WERI-Rb-1 (cell line): ENCODE data around the gene JAG2.

Experiments used
- DNase-seq: peaks from one replicate; pipeline ENCODE4 v3.0.0-alpha.2; 2020
- H3K27ac ChIP-seq: fragments of 250-450 bp; sonication (Bioruptor Pico); 2 replicates; pipeline ENCODE4 v1.5.1; 2020; ENCODE audit warnings: mild to moderate bottlenecking, moderate library complexity
- H3K27me3 ChIP-seq: fragments of 250-450 bp; sonication (Bioruptor Pico); 2 replicates; pipeline ENCODE4 v1.5.1; 2021; ENCODE audit warnings: mild to moderate bottlenecking, low read depth, moderate library complexity; ENCODE audit not compliant: insufficient read depth, severe bottlenecking
- H3K36me3 ChIP-seq: fragments of 250-450 bp; sonication (Bioruptor Pico); 2 replicates; pipeline ENCODE4 v1.5.1; 2020; ENCODE audit warnings: mild to moderate bottlenecking, moderate library complexity
- H3K4me3 ChIP-seq: 2 replicates; pipeline ENCODE4 v1.5.1; 2011; ENCODE audit warnings: low read depth, mild to moderate bottlenecking, control low read depth, low read length
- H3K9me3 ChIP-seq: fragments of 250-450 bp; sonication (Bioruptor Pico); 2 replicates; pipeline ENCODE4 v1.5.1; 2021; ENCODE audit warnings: mild to moderate bottlenecking, moderate library complexity; ENCODE audit not compliant: severe bottlenecking
- CTCF ChIP-seq: IDR thresholded peaks from 2 replicates; pipeline ENCODE4 v1.5.1; 2011; ENCODE audit warnings: low read depth, mild to moderate bottlenecking, control low read depth, inconsistent platforms, low read length

The JAG2 gene

DNA sequence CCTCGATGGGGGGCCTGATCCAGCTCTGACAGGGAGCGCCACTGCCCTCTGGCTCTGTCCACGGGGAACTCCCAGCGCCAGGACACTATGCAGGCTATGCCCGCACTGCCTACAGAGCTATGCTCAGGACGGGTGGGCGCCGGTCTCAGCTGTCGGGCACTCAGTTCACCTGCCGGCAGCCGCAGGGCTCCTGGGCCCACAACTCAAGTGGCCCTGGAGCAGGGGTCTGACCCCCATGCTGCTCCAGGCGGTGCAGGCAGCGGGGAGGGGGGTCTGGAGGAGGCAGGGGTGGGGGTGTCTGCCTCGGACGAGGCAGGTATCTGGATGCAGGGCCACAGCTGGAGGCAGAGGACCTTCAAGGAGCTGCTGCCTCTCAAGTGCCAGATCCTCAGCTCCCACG lies 41.1 kb upstream of the JAG2 start:
- H3K36me3 ChIP-seq, result peaks cover 25% of the 10 kb centered on the region
- H3K9me3 ChIP-seq, result no peaks in the 10 kb centered on the region
- H3K4me3 ChIP-seq, result no peak overlapping the region
- H3K27ac ChIP-seq, result no peak overlapping the region
- TF ChIP-seq CTCF, result no peak
- no peaks in the 10 kb centered on the region for H3K27me3 ChIP-seq
- DNase-seq, result no peak

DNA sequence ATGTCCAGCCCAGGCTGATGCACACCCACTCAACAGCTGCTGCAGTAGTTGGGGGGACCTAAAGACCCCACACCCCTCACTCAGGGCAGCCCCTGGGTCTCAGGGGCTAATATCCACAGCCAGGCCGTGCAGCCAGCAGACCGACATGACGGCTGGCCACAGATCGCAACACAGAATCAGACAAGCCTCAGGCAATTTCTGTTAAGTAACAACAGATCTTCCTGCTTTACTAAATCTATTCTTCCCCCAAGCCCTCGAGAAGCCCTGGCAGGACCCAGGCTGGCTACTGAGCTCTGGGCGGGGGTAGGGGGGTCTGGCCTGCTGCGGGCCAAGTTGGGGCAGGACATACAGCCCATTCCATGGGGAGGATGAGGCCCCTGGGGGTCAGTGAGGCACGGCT lies 40.5 kb upstream of the JAG2 start:
- Histone ChIP-seq H3K4me3 (no peak overlapping the region), H3K27ac (no peak overlapping the region), H3K9me3 (no peaks in the 10 kb centered on the region), H3K27me3 (no peaks in the 10 kb centered on the region), H3K36me3 (peaks cover 25% of the 10 kb centered on the region)
- no peak for TF ChIP-seq CTCF
- no peak for DNase-seq

DNA sequence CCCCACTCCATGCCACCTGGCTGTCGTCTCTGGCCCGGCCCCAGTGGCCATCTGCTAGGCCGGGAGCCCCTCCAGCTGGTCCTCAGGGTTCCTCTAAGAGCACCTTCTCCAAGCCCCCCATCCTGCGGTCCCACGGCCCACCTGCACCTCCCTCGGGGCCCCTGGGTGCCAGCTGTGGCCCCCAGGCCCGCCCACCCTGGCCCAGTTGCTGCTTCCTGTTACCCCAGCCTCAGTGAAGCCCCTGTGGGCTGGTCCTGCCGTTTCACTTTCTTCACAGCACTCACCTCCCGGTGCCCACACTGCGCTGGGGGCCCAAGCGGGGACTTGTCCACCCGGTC lies 40.1 kb upstream of the JAG2 start:
- TF ChIP-seq CTCF, result no peak
- Histone ChIP-seq H3K9me3 (no peaks in the 10 kb centered on the region), H3K27me3 (no peaks in the 10 kb centered on the region), H3K4me3 (no peak overlapping the region), H3K27ac (no peak overlapping the region), H3K36me3 (peaks cover 25% of the 10 kb centered on the region)
- no peak for DNase-seq

DNA sequence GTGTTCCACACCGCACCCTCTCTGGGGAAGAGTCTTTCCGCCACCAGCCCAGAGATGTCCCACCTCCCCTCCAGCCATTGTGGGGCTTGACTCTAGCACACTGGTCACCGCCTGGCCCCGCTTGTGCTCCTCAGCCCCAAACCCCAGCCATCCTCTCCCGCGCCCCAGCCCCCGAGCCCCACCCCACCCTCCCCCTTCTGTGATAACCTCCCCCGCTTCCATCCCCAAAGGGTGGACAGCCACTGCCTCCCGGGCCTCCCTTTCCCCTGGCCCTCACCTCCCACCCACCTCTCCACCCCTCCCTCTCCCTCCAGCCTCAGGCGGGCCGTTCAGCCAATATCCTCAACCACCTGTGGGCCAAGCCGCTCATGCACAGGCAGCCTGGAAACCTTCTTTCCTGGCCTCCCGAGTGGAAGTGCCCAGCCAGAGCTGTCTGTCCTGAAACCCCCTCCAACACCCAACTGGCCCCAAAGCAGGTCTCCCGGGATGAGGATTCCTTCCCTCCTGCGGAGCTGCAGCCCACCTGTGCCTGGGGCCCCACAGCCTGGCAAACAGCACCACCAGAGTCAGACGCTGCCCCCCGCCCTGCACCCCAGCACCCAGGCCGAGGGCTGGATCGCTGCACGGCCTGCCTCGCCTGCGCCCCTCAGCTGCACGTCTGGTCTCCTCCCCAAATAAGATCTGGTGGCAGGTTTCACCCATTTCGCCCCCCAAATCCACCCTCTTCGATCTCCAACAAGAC lies 39.6 kb upstream of the JAG2 start:
- Histone ChIP-seq H3K36me3 (peaks cover 25% of the 10 kb centered on the region), H3K27ac (no peak overlapping the region), H3K9me3 (no peaks in the 10 kb centered on the region), H3K4me3 (no peak overlapping the region), H3K27me3 (no peaks in the 10 kb centered on the region)
- TF ChIP-seq CTCF, result no peak
- no peak for DNase-seq

DNA sequence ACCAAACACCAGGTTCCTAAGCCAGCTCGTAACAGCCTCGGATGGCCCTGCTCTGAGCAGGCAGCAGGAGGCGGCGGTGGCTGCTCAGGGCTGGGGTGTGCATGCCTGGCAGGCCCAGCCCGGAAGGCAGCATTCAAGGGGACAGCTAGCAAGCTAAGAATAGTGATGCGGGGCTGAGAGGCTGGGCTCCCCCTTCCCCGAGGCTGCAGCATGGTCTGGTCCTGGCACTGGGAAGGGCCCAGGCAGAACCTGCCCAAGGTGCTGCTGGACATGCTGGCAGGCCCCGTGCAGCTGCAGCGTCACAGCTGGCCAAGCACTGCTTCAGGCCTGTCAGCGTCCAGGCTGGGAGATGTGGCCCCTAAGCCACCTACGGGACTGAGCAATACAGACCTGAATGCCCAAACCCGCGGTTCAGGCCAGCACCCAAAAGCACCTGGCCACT lies 38.9 kb upstream of the JAG2 start:
- Histone ChIP-seq H3K36me3 (peaks cover 22% of the 10 kb centered on the region), H3K4me3 (no peak overlapping the region), H3K27ac (no peak overlapping the region), H3K9me3 (no peaks in the 10 kb centered on the region), H3K27me3 (no peaks in the 10 kb centered on the region)
- peak; percentile 41 for TF ChIP-seq CTCF
- DNase-seq, result no peak

- TF ChIP-seq CTCF, result no peak
- Histone ChIP-seq H3K27ac (no peak overlapping the region), H3K27me3 (no peaks in the 10 kb centered on the region), H3K4me3 (no peak overlapping the region), H3K9me3 (no peaks in the 10 kb centered on the region), H3K36me3 (peaks cover 16% of the 10 kb centered on the region)
- DNase-seq, result no peak
Measured at GRCh38 chr14:105206873-105207272, 38.3 kb upstream of the JAG2 start.
